Stimulated activated CD8-positive, alpha-beta memory T cell treated with anti-CD3 and anti-CD28 coated beads, Interleukin-4, amount 100 ng/mL, for 1 hour (primary cell): ENCODE measurements around the gene TMEM182.

Experiments
- DNase-seq, 2 donors: peaks; one replicate each; pipeline ENCODE4 v3.0.0-alpha.2; 2020; ENCODE audit warnings: low read depth in 2 of 2, low spot score in 1 of 2

TMEM182 gene

GRCh38 chr2:102765061-102765460 lies 3.2 kb downstream of the TMEM182 start:
- no peak for DNase-seq

- no peak for DNase-seq
These were observed 6.4 kb downstream of the TMEM182 start for GRCh38 chr2:102768253-102768652.

GRCh38 chr2:102768892-102769291 lies 7.1 kb downstream of the TMEM182 start:
- no peak for DNase-seq

- no peak for DNase-seq
These were observed 8.7 kb downstream of the TMEM182 start for GRCh38 chr2:102770506-102770905.

- no peak for DNase-seq
These were observed 9.3 kb downstream of the TMEM182 start for GRCh38 chr2:102771114-102771513.

- DNase-seq: no peak
These were observed 10.8 kb downstream of the TMEM182 start for GRCh38 chr2:102772659-102773058.

GRCh38 chr2:102773149-102773705 lies 11.4 kb downstream of the TMEM182 start:
- no peak for DNase-seq

- DNase-seq: no peak
These were observed 16.4 kb downstream of the TMEM182 start for GRCh38 chr2:102778260-102778659.

- no peak for DNase-seq
These were observed 18.6 kb downstream of the TMEM182 start for GRCh38 chr2:102780467-102780866.

GRCh38 chr2:102782187-102782586 lies 20.4 kb downstream of the TMEM182 start:
- no peak for DNase-seq

- DNase-seq: no peak
These were observed 21.1 kb downstream of the TMEM182 start for GRCh38 chr2:102782933-102783332.

GRCh38 chr2:102783506-102784183 lies 21.8 kb downstream of the TMEM182 start:
- no peak for DNase-seq

- no peak for DNase-seq
These were observed 23.1 kb downstream of the TMEM182 start for GRCh38 chr2:102784940-102785339.

GRCh38 chr2:102788216-102788884 lies 26.5 kb downstream of the TMEM182 start:
- no peak for DNase-seq

GRCh38 chr2:102788885-102789260 lies 27.0 kb downstream of the TMEM182 start:
- DNase-seq: no peak

- DNase-seq: no peak
These were observed 27.7 kb downstream of the TMEM182 start for GRCh38 chr2:102789349-102790090.

- DNase-seq: no peak
These were observed 28.2 kb downstream of the TMEM182 start for GRCh38 chr2:102790091-102790455.

GRCh38 chr2:102792568-102793208 lies 30.9 kb downstream of the TMEM182 start:
- DNase-seq: no peak

GRCh38 chr2:102795641-102796040 lies 33.8 kb downstream of the TMEM182 start:
- no peak for DNase-seq

GRCh38 chr2:102796337-102796736 lies 34.5 kb downstream of the TMEM182 start:
- no peak for DNase-seq

GRCh38 chr2:102797486-102797885 lies 35.7 kb downstream of the TMEM182 start:
- no peak for DNase-seq
